ENCODE measurements around the gene FGD1.
"Not testable (repeated sequence)": the region's sequence is repeated elsewhere in the genome, so short reads cannot be mapped to it uniquely, and the experiment has no call there.

The FGD1 gene

DNA sequence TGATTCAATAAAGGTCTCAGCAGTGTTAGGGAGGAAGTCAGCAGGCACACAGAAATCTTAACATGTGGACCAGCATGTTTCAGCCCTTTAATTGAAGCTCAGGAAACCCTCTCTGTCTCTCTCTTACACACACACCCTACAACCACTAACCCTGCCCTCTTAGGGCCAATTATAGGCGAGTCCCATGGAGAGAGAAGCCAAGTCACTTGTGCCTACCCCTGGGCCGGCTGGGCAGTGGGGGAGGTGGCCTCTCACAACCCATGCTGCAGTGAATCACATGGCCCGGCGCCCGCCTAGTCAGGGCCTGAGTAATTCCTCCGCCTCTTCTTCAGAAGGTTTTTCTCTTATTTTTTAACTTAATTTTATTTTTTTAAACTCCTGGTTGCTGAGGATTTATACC lies 3.7 kb downstream of the FGD1 start:
- no peak for DNase-seq (ENCODE audit: low spot score)
- TF ChIP-seq, protein P1, sequence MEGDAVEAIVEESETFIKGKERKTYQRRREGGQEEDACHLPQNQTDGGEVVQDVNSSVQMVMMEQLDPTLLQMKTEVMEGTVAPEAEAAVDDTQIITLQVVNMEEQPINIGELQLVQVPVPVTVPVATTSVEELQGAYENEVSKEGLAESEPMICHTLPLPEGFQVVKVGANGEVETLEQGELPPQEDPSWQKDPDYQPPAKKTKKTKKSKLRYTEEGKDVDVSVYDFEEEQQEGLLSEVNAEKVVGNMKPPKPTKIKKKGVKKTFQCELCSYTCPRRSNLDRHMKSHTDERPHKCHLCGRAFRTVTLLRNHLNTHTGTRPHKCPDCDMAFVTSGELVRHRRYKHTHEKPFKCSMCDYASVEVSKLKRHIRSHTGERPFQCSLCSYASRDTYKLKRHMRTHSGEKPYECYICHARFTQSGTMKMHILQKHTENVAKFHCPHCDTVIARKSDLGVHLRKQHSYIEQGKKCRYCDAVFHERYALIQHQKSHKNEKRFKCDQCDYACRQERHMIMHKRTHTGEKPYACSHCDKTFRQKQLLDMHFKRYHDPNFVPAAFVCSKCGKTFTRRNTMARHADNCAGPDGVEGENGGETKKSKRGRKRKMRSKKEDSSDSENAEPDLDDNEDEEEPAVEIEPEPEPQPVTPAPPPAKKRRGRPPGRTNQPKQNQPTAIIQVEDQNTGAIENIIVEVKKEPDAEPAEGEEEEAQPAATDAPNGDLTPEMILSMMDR (IDR thresholded peaks at IDR 0.05; ENCODE audit: borderline replicate concordance, control extremely low read depth, extremely low read depth, insufficient read depth, missing control alignments), result no peak
- in situ Hi-C loops (cut with MboI; ENCODE audit: low sequenced_read_pairs, unreplicated experiment), result no loop called here

DNA sequence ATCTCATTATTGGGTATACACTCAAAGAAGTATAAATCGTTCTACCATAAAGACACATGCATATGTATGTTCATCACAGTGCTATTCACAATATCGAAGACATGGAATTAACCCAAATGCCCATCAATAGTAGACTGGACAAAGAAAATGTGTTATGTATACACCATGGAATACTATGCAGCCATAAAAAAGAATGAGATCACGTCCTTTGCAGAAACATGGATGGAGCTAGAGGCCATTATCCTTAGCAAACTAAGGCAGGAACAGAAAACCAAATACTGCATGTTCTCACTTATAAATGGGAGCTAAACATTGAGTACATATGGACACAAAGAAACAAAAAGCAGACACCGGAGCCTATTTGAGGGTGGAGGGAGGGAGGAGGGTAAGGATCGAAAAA lies 6.2 kb downstream of the FGD1 start:
- in situ Hi-C loops (cut with MboI; ENCODE audit: low sequenced_read_pairs, unreplicated experiment); DNase-seq (ENCODE audit: low spot score): not testable (repeated sequence)

DNA sequence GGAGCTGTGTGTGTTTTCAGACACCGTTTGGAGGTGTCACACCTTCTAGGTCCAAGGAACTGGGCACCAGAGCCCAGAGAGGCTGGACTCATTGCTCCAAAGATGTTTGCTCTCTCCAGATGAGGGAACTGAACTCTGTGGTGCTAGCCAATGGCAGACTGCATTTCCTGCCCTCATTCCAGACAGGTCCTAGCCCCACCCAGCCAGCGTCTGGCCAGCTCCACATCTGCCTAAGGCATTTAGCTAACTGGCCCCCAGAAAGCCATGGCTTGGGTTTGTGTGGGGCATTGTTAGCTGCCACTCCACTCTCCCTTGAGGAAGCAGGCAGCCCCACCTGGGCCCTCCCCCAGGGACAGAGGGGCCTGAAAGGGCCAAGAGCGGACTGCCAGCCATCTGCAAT lies 11.4 kb downstream of the FGD1 start:
- no peak for DNase-seq (ENCODE audit: low spot score)
- TF ChIP-seq, protein P1 (IDR thresholded peaks at IDR 0.05; ENCODE audit: borderline replicate concordance, control extremely low read depth, extremely low read depth, insufficient read depth, missing control alignments), result no peak
- in situ Hi-C loops (cut with MboI; ENCODE audit: low sequenced_read_pairs, unreplicated experiment), result no loop called here

DNA sequence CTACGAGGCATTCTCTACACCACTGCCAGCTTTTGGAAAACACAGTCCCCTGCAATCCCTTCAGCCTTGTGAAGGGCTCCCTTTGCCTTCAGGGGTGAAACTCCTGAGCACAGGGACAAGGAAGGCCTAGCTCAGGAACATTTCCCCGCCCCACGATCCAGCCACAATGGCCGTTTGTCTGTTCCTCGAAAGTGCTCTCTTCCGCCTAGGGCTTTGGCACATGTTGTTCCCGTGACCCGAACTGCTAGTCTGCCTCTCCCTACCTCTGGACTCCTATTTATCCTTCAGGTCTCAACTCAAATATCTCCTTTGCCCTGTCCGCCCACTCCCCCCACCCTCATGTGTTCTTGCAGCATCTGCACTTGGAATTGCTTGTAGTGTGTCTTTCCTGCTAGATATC lies 12.1 kb downstream of the FGD1 start:
- in situ Hi-C loops (cut with MboI; ENCODE audit: low sequenced_read_pairs, unreplicated experiment), result no loop called here
- no peak for DNase-seq (ENCODE audit: low spot score)
- TF ChIP-seq, protein P1 (IDR thresholded peaks at IDR 0.05; ENCODE audit: borderline replicate concordance, control extremely low read depth, extremely low read depth, insufficient read depth, missing control alignments), result no peak

DNA sequence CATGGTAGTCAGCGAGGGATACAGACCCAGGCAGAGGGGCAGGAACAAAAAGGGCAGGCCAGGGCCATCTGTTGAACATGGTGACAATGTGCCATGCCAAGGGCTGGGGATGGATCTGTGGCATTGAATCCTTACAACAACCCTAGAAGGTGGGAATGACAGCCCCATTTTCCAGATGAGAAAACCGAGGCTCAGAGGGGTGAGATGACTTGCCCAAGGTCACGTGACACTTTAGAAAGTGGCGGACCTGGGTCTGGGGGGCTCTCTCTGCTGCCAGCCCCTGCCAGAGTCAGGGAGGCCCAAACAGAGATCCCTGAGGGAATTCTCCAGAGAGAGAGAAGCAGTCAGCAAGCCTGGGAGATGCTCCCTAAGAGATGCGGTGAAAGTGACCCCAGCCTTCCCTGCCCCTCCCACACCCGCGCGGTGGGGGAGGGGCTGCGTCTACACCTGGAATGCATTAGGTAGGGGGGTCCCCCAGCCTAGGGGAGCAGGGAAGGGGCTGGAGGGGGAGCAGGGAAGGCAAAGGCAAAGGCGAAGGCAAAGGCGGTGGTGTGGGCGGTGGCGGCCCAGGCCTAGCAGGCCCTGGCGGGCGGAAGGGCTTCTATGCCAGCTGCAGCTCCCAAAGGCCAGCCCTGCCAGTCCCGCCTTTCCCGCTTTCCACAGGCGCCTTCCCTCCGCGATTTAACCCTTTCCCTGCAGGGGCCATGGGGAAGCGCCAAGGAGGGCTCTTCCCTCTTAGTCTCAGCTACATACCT lies 13.0 kb downstream of the FGD1 start:
- no peak for DNase-seq (ENCODE audit: low spot score)
- TF ChIP-seq, protein P1 (IDR thresholded peaks at IDR 0.05; ENCODE audit: borderline replicate concordance, control extremely low read depth, extremely low read depth, insufficient read depth, missing control alignments), result no peak
- in situ Hi-C loops (cut with MboI; ENCODE audit: low sequenced_read_pairs, unreplicated experiment), result no loop called here

DNA sequence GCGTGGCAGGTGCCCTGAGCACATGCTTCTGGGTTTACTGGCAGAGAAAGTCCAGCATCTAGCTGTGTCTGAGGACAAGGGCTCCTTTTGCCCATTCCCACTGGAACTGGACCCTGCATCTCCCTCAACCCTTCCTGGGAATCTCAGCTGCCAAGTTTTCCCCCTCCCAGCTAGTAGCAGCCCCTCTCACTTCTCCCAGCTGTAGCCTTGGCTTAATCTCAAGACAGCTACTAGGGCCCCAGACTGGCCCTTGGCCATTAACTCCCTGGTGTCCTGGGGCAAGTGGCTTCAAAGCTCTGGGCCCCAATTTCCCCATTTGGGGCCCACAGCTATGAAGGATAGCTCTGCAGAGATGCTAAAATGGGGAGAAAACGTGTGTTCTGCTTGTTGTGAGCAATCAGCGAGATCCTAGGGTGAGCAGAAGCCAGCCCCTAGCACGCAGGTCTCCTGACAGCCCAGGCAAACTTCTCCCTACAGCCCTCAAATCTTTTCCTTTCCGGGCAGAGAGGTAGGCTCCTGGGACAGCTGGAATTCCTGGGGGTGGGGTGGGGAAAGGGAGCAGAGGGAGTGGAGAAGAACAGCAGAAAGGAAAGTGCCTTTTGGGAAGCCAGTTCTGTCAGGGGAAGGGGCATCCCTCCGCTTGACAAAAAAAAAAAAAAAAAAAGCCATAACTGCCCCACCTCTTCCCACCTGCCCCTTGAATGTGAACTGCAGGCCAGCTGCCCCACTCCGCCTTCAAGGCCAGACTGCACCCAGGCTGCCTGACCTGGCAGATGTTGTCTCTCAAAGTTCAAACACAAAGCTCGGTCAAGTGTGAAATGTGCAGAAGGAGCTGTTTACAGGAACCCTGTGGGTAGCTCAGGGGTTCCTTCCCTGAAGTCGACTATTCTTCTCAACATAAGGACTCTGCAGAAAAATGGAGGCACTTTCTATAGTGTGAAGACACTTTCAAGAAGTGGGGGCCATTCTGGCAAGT lies 16.6 kb downstream of the FGD1 start:
- in situ Hi-C loops (cut with MboI; ENCODE audit: low sequenced_read_pairs, unreplicated experiment), result no loop called here
- TF ChIP-seq, protein P1 (IDR thresholded peaks at IDR 0.05; ENCODE audit: borderline replicate concordance, control extremely low read depth, extremely low read depth, insufficient read depth, missing control alignments), result no peak
- DNase-seq (ENCODE audit: low spot score), result no peak

All from GM13976 (cell line).